Endothelial cell of umbilical vein (primary cell): Measurements from ENCODE around the gene MS4A4A. TPM values are rescaled to one million over a fixed set of nuclear protein-coding genes. Genes with fewer than 3 reads are reported as not detected.

ENCODE experiments used
- BruUV-seq: library from RNA; stranded (reverse); fragments of 400-500 nt; replicated peaks from 2 replicates; lab custom pipeline; 2021; lab: Mats Ljungman, UMichigan
- CTCF ChIA-PET: fragments of 300-600, 350-600 bp; sonication (Branson Sonifier 250); formaldehyde crosslinking; loops from one replicate; lab custom pipeline; 2021; ENCODE audit warnings: antibody characterized with exemption, inconsistent platforms; lab: Charles Lee
- POLR2A ChIA-PET: fragments of 300-600, 350-600 bp; sonication (Branson Sonifier 250); formaldehyde crosslinking; loops from one replicate; lab custom pipeline; 2021; ENCODE audit warnings: antibody characterized with exemption, inconsistent platforms; lab: Charles Lee
- DNase-seq: peaks from one replicate; pipeline ENCODE4 v3.0.0-alpha.2; 2011; ENCODE audit warnings: low read depth, low spot score
- FAIRE-seq: peaks from 2 replicates; lab custom pipeline; 2011; peaks lifted over from hg19 to GRCh38; lab: Jason Lieb, UNC
- H2AFZ ChIP-seq: 2 replicates; pipeline ENCODE4 v1.6.0; 2012; ENCODE audit warnings: low read depth, low read length, control low read depth, inconsistent platforms
- H3K27ac ChIP-seq: 2 replicates; pipeline ENCODE4 v1.5.1; 2011; ENCODE audit warnings: low read depth, mild to moderate bottlenecking, control low read depth, low read length, moderate library complexity; ENCODE audit not compliant: insufficient read depth
- H3K27me3 ChIP-seq, 2 experiments: 2 replicates each; pipeline versions ENCODE4 v1.6.0 to v1.6.1; 2011; ENCODE audit warnings: low read length in 2 of 2, mixed read lengths in 1 of 2; ENCODE audit not compliant: control insufficient read depth in 2 of 2, insufficient read depth in 2 of 2
- H3K36me3 ChIP-seq, 2 experiments: 2 replicates in 1 of 2; 3 replicates in 1 of 2; pipeline ENCODE4 v1.5.1; 2011; ENCODE audit warnings: low read length in 2 of 2, mild to moderate bottlenecking in 1 of 2, moderate library complexity in 1 of 2; ENCODE audit not compliant: control insufficient read depth in 2 of 2, insufficient read depth in 2 of 2; ENCODE audit errors: extremely low read depth in 1 of 2
- H3K4me1 ChIP-seq: 3 replicates; pipeline ENCODE4 v1.5.1; 2011; ENCODE audit warnings: mild to moderate bottlenecking, low read length; ENCODE audit not compliant: control insufficient read depth, insufficient read depth; ENCODE audit errors: extremely low read depth
- H3K4me2 ChIP-seq: 2 replicates; pipeline ENCODE4 v1.6.1; 2011; ENCODE audit warnings: low read length, control low read depth, mixed read lengths; ENCODE audit not compliant: insufficient read depth
- H3K4me3 ChIP-seq, 3 experiments: fragments of 200-600 bp in 1 of 3; sonication (generic), shearing (Covaris generic) in 1 of 3; replicated peaks in 1 of 3; 2 replicates each; pipeline ENCODE4 v1.5.1; 2011 to 2016; ENCODE audit warnings: control low read depth in 3 of 3, low read length in 3 of 3, mild to moderate bottlenecking in 2 of 3, inconsistent platforms in 1 of 3, low read depth in 1 of 3, moderate library complexity in 1 of 3; ENCODE audit not compliant: insufficient read depth in 1 of 3
- H3K79me2 ChIP-seq: 2 replicates; pipeline ENCODE4 v1.6.0; 2012; ENCODE audit warnings: low read length, inconsistent platforms; ENCODE audit not compliant: control insufficient read depth, insufficient read depth
- H3K9ac ChIP-seq: replicated peaks from 2 replicates; pipeline ENCODE3; 2011; ENCODE audit warnings: low read length, control low read depth; ENCODE audit not compliant: insufficient read depth; ENCODE audit errors: extremely low read depth
- H3K9me1 ChIP-seq: replicated peaks from 3 replicates; pipeline ENCODE4 v1.6.0; 2011; ENCODE audit warnings: mild to moderate bottlenecking, low read length; ENCODE audit not compliant: control insufficient read depth, insufficient read depth; ENCODE audit errors: extremely low read depth
- H3K9me3 ChIP-seq: replicated peaks from 2 replicates; pipeline ENCODE4 v1.5.1; 2012; ENCODE audit warnings: low read length, inconsistent platforms; ENCODE audit not compliant: control insufficient read depth, insufficient read depth
- H4K20me1 ChIP-seq: replicated peaks from 2 replicates; pipeline ENCODE3; 2011; ENCODE audit warnings: mild to moderate bottlenecking, low read length; ENCODE audit not compliant: control insufficient read depth, insufficient read depth; ENCODE audit errors: extremely low read depth
- EZH2 ChIP-seq: IDR thresholded peaks from 2 replicates; pipeline ENCODE4 v1.6.1; 2012; ENCODE audit warnings: borderline replicate concordance, low read depth, mild to moderate bottlenecking, moderate library complexity, low read length, inconsistent platforms; ENCODE audit not compliant: severe bottlenecking
- FOS ChIP-seq: IDR thresholded peaks from 2 replicates; pipeline ENCODE4 v1.6.1; 2011; ENCODE audit warnings: mild to moderate bottlenecking, low read length, moderate library complexity, borderline replicate concordance; ENCODE audit not compliant: insufficient read depth
- GATA2 ChIP-seq: IDR thresholded peaks from 2 replicates; pipeline ENCODE4 v1.7.0; 2011; ENCODE audit warnings: low read depth, mild to moderate bottlenecking, moderate library complexity, mixed read lengths, low read length; ENCODE audit not compliant: insufficient read length, insufficient read depth
- JUN ChIP-seq: IDR thresholded peaks from 2 replicates; pipeline ENCODE4 v1.6.1; 2011; ENCODE audit warnings: borderline replicate concordance, low read depth; ENCODE audit not compliant: insufficient read length, insufficient read depth
- MYC ChIP-seq: IDR thresholded peaks from one replicate; pipeline ENCODE4 v1.6.1; 2011; ENCODE audit warnings: mild to moderate bottlenecking, low read depth, low read length
- POLR2A ChIP-seq: IDR thresholded peaks from 2 replicates; pipeline ENCODE4 v1.6.1; 2012; ENCODE audit warnings: low read depth, mild to moderate bottlenecking, control low read depth, low read length
- POLR2AphosphoS5 ChIP-seq: IDR thresholded peaks from 2 replicates; pipeline ENCODE4 v1.6.1; 2012; ENCODE audit warnings: low read depth, mild to moderate bottlenecking, control low read depth, low read length, moderate library complexity; ENCODE audit not compliant: insufficient read depth
- dilution Hi-C: fragments of 300-500 bp; cut with MboI; formaldehyde crosslinking; loops from one replicate; pipeline ENCODE4 v1.15.0; 2019; ENCODE audit warnings: low sequenced_read_pairs; ENCODE audit not compliant: extremely low pct_ligation_motif_present
- intact Hi-C: fragments of 100-400 bp; cut with micrococcal nuclease; formaldehyde crosslinking; loops from one replicate; pipeline ENCODE4 v1.10.0; 2022
- polyA plus RNA-seq, 4 experiments: library from polyadenylated mRNA; depleted of rRNA in 3 of 4; stranded (reverse) in 3 of 4; unstranded in 1 of 4; fragments of >200 nt; gene quantifications; 2 replicates each; pipeline versions ENCODE4 v1.2.1 to v1.2.3, GENCODE V29; 2011 to 2012; ENCODE audit warnings: missing spikeins in 1 of 4
- total RNA-seq: library from RNA; stranded (reverse); gene quantifications from 2 replicates; pipeline ENCODE4 v1.2.3, GENCODE V29; 2021
- TF ChIP-seq, protein P1 (sequence below), 2 donors: IDR thresholded peaks; 1 replicate in 1 of 2; 2 replicates in 1 of 2; pipeline ENCODE4 v1.5.1; 2011; ENCODE audit warnings: low read length in 2 of 2, mild to moderate bottlenecking in 2 of 2, moderate library complexity in 2 of 2, control low read depth in 1 of 2, inconsistent platforms in 1 of 2, low read depth in 1 of 2; ENCODE audit not compliant: insufficient read depth in 1 of 2; ENCODE audit errors: extremely low read depth in 1 of 2
- TF ChIP-seq, protein P2 (sequence below): IDR thresholded peaks from 2 replicates; pipeline ENCODE4 v1.6.1; 2011; ENCODE audit not compliant: insufficient read depth, insufficient read length

The MS4A4A gene
- total and polyA plus RNA-seq, 2 donors (not counting 3 experiments of a cell fraction or from before 2014, with no cell fraction given): 0.19 TPM; not detected in 1

DNA sequence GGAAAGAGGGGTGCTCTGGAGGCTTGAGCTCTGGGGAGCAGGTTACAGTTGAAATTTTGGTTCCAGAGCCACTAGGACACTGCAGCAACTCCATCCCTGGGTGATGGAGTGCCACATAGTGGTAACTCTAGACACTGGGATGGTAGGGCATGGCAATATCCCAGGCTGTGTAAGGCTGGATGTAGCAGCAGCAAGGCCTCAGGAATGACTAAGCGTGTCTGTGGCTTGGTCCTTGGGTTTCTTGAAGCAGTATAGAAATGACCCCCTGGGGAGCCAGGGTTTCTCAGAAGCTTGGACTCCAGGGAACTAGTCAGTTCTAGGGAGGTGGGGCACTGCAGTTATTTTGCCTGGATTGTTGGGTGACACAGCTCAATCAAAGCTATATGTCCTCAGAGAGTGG lies 8.1 kb downstream of the MS4A4A start:
- dilution Hi-C loops: no loop called here
- Histone ChIP-seq H3K27ac (no peak overlapping the region), H2AFZ (no peak overlapping the region), H3K9ac (no peak overlapping the region), H3K4me1 (peaks cover 10% of the 10 kb centered on the region), H3K4me3 (no peak overlapping the region), H3K79me2 (no peaks in the 10 kb centered on the region), H3K27me3 (no peaks in the 10 kb centered on the region), H3K4me2 (no peak overlapping the region), H3K9me3 (no peaks in the 10 kb centered on the region), H3K9me1 (no peaks in the 10 kb centered on the region), H3K36me3 (no peaks in the 10 kb centered on the region), H4K20me1 (no peaks in the 10 kb centered on the region)
- ChIA-PET CTCF (interaction anchor here (0.8 to 1.4 kb wide), 4 partner anchors 22 to 46 kb away, joined by 3 to 9 read pairs (median 4); no protein-coding TSS in a partner anchor), POLR2A (no interaction called here)
- TF ChIP-seq, protein P1, sequence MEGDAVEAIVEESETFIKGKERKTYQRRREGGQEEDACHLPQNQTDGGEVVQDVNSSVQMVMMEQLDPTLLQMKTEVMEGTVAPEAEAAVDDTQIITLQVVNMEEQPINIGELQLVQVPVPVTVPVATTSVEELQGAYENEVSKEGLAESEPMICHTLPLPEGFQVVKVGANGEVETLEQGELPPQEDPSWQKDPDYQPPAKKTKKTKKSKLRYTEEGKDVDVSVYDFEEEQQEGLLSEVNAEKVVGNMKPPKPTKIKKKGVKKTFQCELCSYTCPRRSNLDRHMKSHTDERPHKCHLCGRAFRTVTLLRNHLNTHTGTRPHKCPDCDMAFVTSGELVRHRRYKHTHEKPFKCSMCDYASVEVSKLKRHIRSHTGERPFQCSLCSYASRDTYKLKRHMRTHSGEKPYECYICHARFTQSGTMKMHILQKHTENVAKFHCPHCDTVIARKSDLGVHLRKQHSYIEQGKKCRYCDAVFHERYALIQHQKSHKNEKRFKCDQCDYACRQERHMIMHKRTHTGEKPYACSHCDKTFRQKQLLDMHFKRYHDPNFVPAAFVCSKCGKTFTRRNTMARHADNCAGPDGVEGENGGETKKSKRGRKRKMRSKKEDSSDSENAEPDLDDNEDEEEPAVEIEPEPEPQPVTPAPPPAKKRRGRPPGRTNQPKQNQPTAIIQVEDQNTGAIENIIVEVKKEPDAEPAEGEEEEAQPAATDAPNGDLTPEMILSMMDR (IDR thresholded peaks at IDR 0.05; ENCODE audit: extremely low read depth in 1 of 2, insufficient read depth in 1 of 2, low read depth in 1 of 2, low read length in 2 of 2): no peak
- TF ChIP-seq, protein P2, sequence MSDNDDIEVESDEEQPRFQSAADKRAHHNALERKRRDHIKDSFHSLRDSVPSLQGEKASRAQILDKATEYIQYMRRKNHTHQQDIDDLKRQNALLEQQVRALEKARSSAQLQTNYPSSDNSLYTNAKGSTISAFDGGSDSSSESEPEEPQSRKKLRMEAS: no peak
- TF ChIP-seq JUN: no peak
- TF ChIP-seq EZH2: no peak
- TF ChIP-seq GATA2: no peak
- no peak for TF ChIP-seq POLR2A
- no peak for TF ChIP-seq POLR2AphosphoS5
- no peak for TF ChIP-seq MYC
- TF ChIP-seq FOS: no peak
- FAIRE-seq (no peak), DNase-seq (no peak)
- intact Hi-C loops: no loop called here
- no TSS peak for BruUV-seq
